A549 (cell line): ENCODE measurements around the gene CD36. TPM values are rescaled to one million over a fixed set of nuclear protein-coding genes. Genes with fewer than 3 reads are reported as not detected.

Experiments used
- ATAC-seq, 2 experiments: fragments of 200-7000 bp in 1 of 2; fragments of >200 bp in 1 of 2; cut with Nextera tagmentation in 1 of 2; cut with Tn5 transposase in 1 of 2; 3 replicates each; pipeline versions ENCODE4 v1.8.0 to v1.9.1; 2018 to 2020; ENCODE audit warnings: mild to moderate bottlenecking in 1 of 2, moderate library complexity in 1 of 2
- CTCF ChIA-PET: fragments of 300-600 bp; sonication (Branson Sonifier 250); formaldehyde crosslinking; extraction: SDS; loops from one replicate; lab custom pipeline; 2021; ENCODE audit warnings: antibody characterized with exemption, inconsistent platforms; lab: Yijun Ruan, JAX
- POLR2A ChIA-PET: fragments of 350-600 bp; formaldehyde crosslinking; extraction: SDS; loops from one replicate; lab custom pipeline; 2021; ENCODE audit warnings: antibody characterized with exemption, inconsistent platforms; lab: Yijun Ruan, JAX
- DNase-seq, 2 experiments: peaks; one replicate each; pipeline versions ENCODE4 v3.0.0 to v3.0.0-alpha.2; 2011 to 2016; ENCODE audit warnings: low read depth in 1 of 2, low spot score in 1 of 2
- FAIRE-seq: peaks from 2 replicates; lab custom pipeline; 2011; peaks lifted over from hg19 to GRCh38; lab: Jason Lieb, UNC
- H3K27ac ChIP-seq, 2 experiments: fragments of >200 bp; sonication (Bioruptor Twin); formaldehyde crosslinking; 3 replicates each; pipeline ENCODE4 v1.5.1; 2016 to 2017
- H3K4me1 ChIP-seq: fragments of >200 bp; sonication (Bioruptor Twin); formaldehyde crosslinking; 3 replicates; pipeline ENCODE4 v1.6.1; 2016
- H3K4me2 ChIP-seq: fragments of >200 bp; sonication (Bioruptor Twin); formaldehyde crosslinking; 3 replicates; pipeline ENCODE4 v1.6.1; 2016
- H3K4me3 ChIP-seq: fragments of >200 bp; sonication (Bioruptor Twin); formaldehyde crosslinking; 3 replicates; pipeline ENCODE4 v1.5.1; 2016
- H3K9me3 ChIP-seq: fragments of >200 bp; sonication (Bioruptor Twin); formaldehyde crosslinking; 3 replicates; pipeline ENCODE4 v1.6.1; 2016
- BHLHE40 ChIP-seq: IDR thresholded peaks from 2 replicates; pipeline ENCODE4 v1.6.1; 2012; ENCODE audit warnings: low read depth, low read length, inconsistent platforms
- CBX8 ChIP-seq: fragments of 200-600 bp; sonication (generic); IDR thresholded peaks from 2 replicates; pipeline ENCODE4 v1.6.1; 2016
- EHF ChIP-seq: fragments of 250-450 bp; sonication (Bioruptor Pico); IDR thresholded peaks from 2 replicates; pipeline ENCODE4 v1.5.0; 2020; ENCODE audit warnings: mild to moderate bottlenecking
- EHMT2 ChIP-seq: fragments of 200-600 bp; sonication (generic); IDR thresholded peaks from 2 replicates; pipeline ENCODE4 v1.6.1; 2016; ENCODE audit warnings: antibody characterized with exemption, low read depth, mild to moderate bottlenecking, moderate library complexity
- EP300 ChIP-seq, 2 experiments: fragments of >200 bp; sonication (Bioruptor Twin); formaldehyde crosslinking; IDR thresholded peaks; 2 replicates in 1 of 2; 3 replicates in 1 of 2; pipeline ENCODE4 v1.6.1; 2016 to 2017
- ESRRA ChIP-seq: fragments of 150-350 bp; IDR thresholded peaks from 2 replicates; pipeline ENCODE4 v1.6.1; 2014; ENCODE audit warnings: mild to moderate bottlenecking, low read length, borderline replicate concordance
- GATA3 ChIP-seq: IDR thresholded peaks from 2 replicates; pipeline ENCODE4 v1.6.1; 2012; ENCODE audit warnings: borderline replicate concordance
- HDAC2 ChIP-seq: fragments of 200-600 bp; sonication (generic); IDR thresholded peaks from 2 replicates; pipeline ENCODE4 v1.6.1; 2016
- HOXA7 ChIP-seq: fragments of 250-450 bp; sonication (Bioruptor Pico); IDR thresholded peaks from 2 replicates; pipeline ENCODE4 v1.5.0; 2020; ENCODE audit warnings: mild to moderate bottlenecking, moderate library complexity
- HOXB5 ChIP-seq: fragments of 250-450 bp; sonication (Bioruptor Pico); IDR thresholded peaks from 2 replicates; pipeline ENCODE4 v1.5.0; 2020; ENCODE audit warnings: mild to moderate bottlenecking, moderate library complexity
- JUN ChIP-seq, 2 experiments: fragments of >200 bp; sonication (Bioruptor Twin); formaldehyde crosslinking; IDR thresholded peaks; 2 replicates in 1 of 2; 3 replicates in 1 of 2; pipeline ENCODE4 v1.6.1; 2016 to 2017
- KDM5A ChIP-seq: fragments of 200-600 bp; sonication (generic); IDR thresholded peaks from 2 replicates; pipeline ENCODE4 v1.6.1; 2016; ENCODE audit warnings: antibody characterized with exemption, mild to moderate bottlenecking
- MAFK ChIP-seq: fragments of 450-650 bp; IDR thresholded peaks from 2 replicates; pipeline ENCODE4 v1.6.1; 2014; ENCODE audit not compliant: partially characterized antibody
- MAZ ChIP-seq: fragments of 150-350 bp; IDR thresholded peaks from 2 replicates; pipeline ENCODE4 v1.6.1; 2014; ENCODE audit warnings: antibody characterized with exemption, low read depth, low read length, borderline replicate concordance
- NPAS2 ChIP-seq: fragments of 250-450 bp; sonication (Bioruptor Pico); IDR thresholded peaks from 2 replicates; pipeline ENCODE4 v1.8.0; 2022; ENCODE audit warnings: mild to moderate bottlenecking, moderate library complexity, borderline replicate concordance
- NR3C1 ChIP-seq: fragments of >200 bp; sonication (Bioruptor Twin); formaldehyde crosslinking; IDR thresholded peaks from 3 replicates; pipeline ENCODE4 v1.6.1; 2017
- POLR2A ChIP-seq: IDR thresholded peaks from 2 replicates; pipeline ENCODE4 v1.6.1; 2012; ENCODE audit warnings: mild to moderate bottlenecking, low read length
- RAD21 ChIP-seq, 2 experiments: fragments of >200 bp in 1 of 2; sonication (Bioruptor Twin) in 1 of 2; formaldehyde crosslinking in 1 of 2; IDR thresholded peaks in 1 of 2; conservative IDR thresholded peaks in 1 of 2; 2 replicates in 1 of 2; 3 replicates in 1 of 2; pipeline ENCODE4 v1.6.1; 2012 to 2018; ENCODE audit warnings: inconsistent platforms in 1 of 2
- RARB ChIP-seq: fragments of 250-450 bp; sonication (Bioruptor Pico); IDR thresholded peaks from 2 replicates; pipeline ENCODE4 v1.8.0; 2021; ENCODE audit warnings: mild to moderate bottlenecking, moderate library complexity
- RCOR1 ChIP-seq: fragments of 150-350 bp; IDR thresholded peaks from 2 replicates; pipeline ENCODE4 v1.6.1; 2014; ENCODE audit warnings: antibody characterized with exemption, low read length, low read depth
- USF2 ChIP-seq: fragments of 450-650 bp; IDR thresholded peaks from 2 replicates; pipeline ENCODE4 v1.6.1; 2014; ENCODE audit warnings: antibody characterized with exemption
- ZNF302 ChIP-seq: fragments of 250-450 bp; sonication (Bioruptor Pico); IDR thresholded peaks from 2 replicates; pipeline ENCODE4 v1.9.0; 2021; ENCODE audit warnings: inconsistent platforms, mild to moderate bottlenecking, moderate library complexity
- WGBS: methylation state at CpG from one replicate; pipeline ENCODE4 v1.1.6; 2017; ENCODE audit errors: missing lambda C conversion rate; 5-methylcytosine and 5-hydroxymethylcytosine counted together
- polyA plus RNA-seq, 4 experiments: library from polyadenylated mRNA; depleted of rRNA in 3 of 4; stranded (reverse); fragments of >200 nt; fragmentation: RNase III in 1 of 4; extraction: RNeasy Plus Mini Kit Qiagen cat#74134 plus additional on column Dnase treatment in 1 of 4; gene quantifications; 2 replicates in 3 of 4; 3 replicates in 1 of 4; pipeline ENCODE4 v1.2.3, GENCODE V29; 2011 to 2017
- TF ChIP-seq, protein P1 (sequence below): fragments of 250-450 bp; sonication (Bioruptor Pico); IDR thresholded peaks from 2 replicates; pipeline ENCODE4 v1.5.0; 2021; ENCODE audit warnings: mild to moderate bottlenecking, moderate library complexity, borderline replicate concordance
- TF ChIP-seq, protein P2 (sequence below): fragments of 250-450 bp; sonication (Bioruptor Pico); IDR thresholded peaks from 2 replicates; pipeline ENCODE4 v1.5.0; 2020; ENCODE audit warnings: low read depth, mild to moderate bottlenecking, moderate library complexity
- TF ChIP-seq, protein P3 (sequence below): fragments of >200 bp; sonication (Bioruptor Twin); formaldehyde crosslinking; IDR thresholded peaks from 3 replicates; pipeline ENCODE4 v1.5.1; 2016
- TF ChIP-seq, protein P4 (sequence below): IDR thresholded peaks from 2 replicates; pipeline ENCODE4 v1.6.1; 2012; ENCODE audit warnings: low read depth, borderline replicate concordance

The CD36 gene
- polyA plus RNA-seq, 2 of the 4 experiments (the other 2 are of a cell fraction), result 0.12 to 0.37 TPM

DNA sequence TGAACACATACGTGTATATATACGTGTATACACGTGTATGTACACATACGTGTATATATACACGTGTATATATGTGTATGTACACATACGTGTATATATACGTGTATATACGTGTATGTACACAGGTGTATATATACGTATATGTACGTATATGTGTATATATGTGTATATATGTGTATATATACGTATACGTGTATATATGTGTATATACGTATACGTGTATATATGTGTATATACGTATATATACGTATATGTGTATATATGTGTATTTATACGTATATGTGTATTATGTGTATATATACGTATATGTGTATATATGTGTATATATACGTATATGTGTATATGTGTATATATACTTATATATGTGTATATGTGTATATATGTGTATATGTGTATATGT is 44.3 kb downstream of the CD36 start:
- 84% methylated on average over 19 of the region's 19 CpGs for WGBS

GRCh38 chr7:80686576-80686975 is 48.1 kb downstream of the CD36 start:
- 92% methylated on average over 2 of the region's 2 CpGs for WGBS
- no peak for DNase-seq
- TF ChIP-seq EHMT2 (no peak), ZNF302 (CRISPR knock-in tag) (no peak), MAFK (no peak), BHLHE40 (no peak)
- TF ChIP-seq, protein P1, sequence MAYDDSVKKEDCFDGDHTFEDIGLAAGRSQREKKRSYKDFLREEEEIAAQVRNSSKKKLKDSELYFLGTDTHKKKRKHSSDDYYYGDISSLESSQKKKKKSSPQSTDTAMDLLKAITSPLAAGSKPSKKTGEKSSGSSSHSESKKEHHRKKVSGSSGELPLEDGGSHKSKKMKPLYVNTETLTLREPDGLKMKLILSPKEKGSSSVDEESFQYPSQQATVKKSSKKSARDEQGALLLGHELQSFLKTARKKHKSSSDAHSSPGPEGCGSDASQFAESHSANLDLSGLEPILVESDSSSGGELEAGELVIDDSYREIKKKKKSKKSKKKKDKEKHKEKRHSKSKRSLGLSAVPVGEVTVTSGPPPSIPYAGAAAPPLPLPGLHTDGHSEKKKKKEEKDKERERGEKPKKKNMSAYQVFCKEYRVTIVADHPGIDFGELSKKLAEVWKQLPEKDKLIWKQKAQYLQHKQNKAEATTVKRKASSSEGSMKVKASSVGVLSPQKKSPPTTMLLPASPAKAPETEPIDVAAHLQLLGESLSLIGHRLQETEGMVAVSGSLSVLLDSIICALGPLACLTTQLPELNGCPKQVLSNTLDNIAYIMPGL (CRISPR knock-in tag), result no peak
- TF ChIP-seq, protein P2, sequence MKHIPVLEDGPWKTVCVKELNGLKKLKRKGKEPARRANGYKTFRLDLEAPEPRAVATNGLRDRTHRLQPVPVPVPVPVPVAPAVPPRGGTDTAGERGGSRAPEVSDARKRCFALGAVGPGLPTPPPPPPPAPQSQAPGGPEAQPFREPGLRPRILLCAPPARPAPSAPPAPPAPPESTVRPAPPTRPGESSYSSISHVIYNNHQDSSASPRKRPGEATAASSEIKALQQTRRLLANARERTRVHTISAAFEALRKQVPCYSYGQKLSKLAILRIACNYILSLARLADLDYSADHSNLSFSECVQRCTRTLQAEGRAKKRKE, result no peak
- Histone ChIP-seq H3K27ac (no peak overlapping the region), H3K4me1 (no peaks in the 10 kb centered on the region), H3K4me3 (no peak overlapping the region), H3K9me3 (no peaks in the 10 kb centered on the region), H3K4me2 (no peak overlapping the region)
- POLR2A ChIA-PET, result no interaction called here
- FAIRE-seq, result no peak
- CTCF ChIA-PET, result no interaction called here
- no peak for ATAC-seq

More for the DNA sequence above, 44.3 kb downstream of the CD36 start:
- no peak for ATAC-seq
- no peak overlapping the region for H3K4me2 ChIP-seq
- POLR2A ChIA-PET, result no interaction called here
- FAIRE-seq, result peak; percentile 78
- no peak overlapping the region for H3K27ac ChIP-seq
- H3K9me3 ChIP-seq, result no peaks in the 10 kb centered on the region
- H3K4me3 ChIP-seq, result no peak overlapping the region
- no peak for DNase-seq
- CTCF ChIA-PET, result interaction anchor here (4.9 kb wide), 1 partner anchor 255 kb away, joined by 36 read pairs; no protein-coding TSS in a partner anchor
- H3K4me1 ChIP-seq, result peaks cover 2% of the 10 kb centered on the region; the same call in 2 of the 3 replicates
- TF ChIP-seq HDAC2 (no peak), CBX8 (no peak), USF2 (no peak), MAZ (no peak), EHMT2 (no peak), BHLHE40 (no peak), POLR2A (no peak), JUN (IDR thresholded peaks at IDR 0.05) (no peak), HOXA7 (no peak), RARB (CRISPR knock-in tag) (no peak), EP300 (IDR thresholded peaks at IDR 0.05) (no peak), HOXB5 (CRISPR knock-in tag) (no peak), EHF (CRISPR knock-in tag) (no peak)

DNA sequence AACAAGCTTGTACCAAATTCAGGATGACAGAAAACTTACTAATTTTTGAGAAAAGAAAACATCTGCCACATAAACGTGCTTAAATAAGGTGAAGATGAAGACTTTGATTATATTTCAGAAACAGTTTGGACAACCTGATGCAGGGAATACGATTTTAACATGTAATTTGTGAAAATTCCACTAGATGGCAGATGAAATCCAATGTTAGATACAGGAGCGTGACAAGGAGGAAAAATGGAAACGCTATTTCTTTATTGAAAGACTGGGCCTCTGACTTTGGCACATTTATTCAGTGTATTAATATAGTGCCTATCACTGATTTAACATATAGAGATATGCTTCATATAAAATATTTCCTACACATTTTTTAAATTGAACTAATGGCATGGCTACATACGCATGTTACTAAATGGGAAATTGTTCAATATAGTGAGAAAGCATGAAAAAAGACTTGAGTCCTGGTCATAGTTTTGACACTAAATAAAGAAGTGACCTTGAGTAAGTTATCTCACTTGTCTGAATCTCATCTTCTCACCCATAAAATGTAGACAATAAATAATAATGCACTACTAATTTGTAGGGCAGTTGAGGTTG is 60.7 kb downstream of the CD36 start:
- peak; percentile 57 to 82; a peak in 5 of 6 replicates for ATAC-seq
- DNase-seq, result peak; percentile 17 to 66
- 18% methylated on average over 5 of the region's 5 CpGs for WGBS
- H3K4me1 ChIP-seq, result peaks cover 37% of the 10 kb centered on the region
- H3K9me3 ChIP-seq, result peaks cover 5% of the 10 kb centered on the region; the same call in 1 of the 3 replicates
- FAIRE-seq, result peak; percentile 99
- POLR2A ChIA-PET, result interaction anchor here (1.0 kb wide), 1 partner anchor 221 kb away, joined by 3 read pairs; no protein-coding TSS in a partner anchor
- peak overlapping the region; percentile 57 for H3K4me2 ChIP-seq
- H3K4me3 ChIP-seq, result no peak overlapping the region
- CTCF ChIA-PET, result interaction anchor here (0.6 to 7.1 kb wide), 14 partner anchors 8 to 772 kb away, joined by 3 to 45 read pairs (median 4); partner anchors contain the start of gene SEMA3C
- H3K27ac ChIP-seq, result peak overlapping the region; percentile 84 to 90
- TF ChIP-seq, protein P3, sequence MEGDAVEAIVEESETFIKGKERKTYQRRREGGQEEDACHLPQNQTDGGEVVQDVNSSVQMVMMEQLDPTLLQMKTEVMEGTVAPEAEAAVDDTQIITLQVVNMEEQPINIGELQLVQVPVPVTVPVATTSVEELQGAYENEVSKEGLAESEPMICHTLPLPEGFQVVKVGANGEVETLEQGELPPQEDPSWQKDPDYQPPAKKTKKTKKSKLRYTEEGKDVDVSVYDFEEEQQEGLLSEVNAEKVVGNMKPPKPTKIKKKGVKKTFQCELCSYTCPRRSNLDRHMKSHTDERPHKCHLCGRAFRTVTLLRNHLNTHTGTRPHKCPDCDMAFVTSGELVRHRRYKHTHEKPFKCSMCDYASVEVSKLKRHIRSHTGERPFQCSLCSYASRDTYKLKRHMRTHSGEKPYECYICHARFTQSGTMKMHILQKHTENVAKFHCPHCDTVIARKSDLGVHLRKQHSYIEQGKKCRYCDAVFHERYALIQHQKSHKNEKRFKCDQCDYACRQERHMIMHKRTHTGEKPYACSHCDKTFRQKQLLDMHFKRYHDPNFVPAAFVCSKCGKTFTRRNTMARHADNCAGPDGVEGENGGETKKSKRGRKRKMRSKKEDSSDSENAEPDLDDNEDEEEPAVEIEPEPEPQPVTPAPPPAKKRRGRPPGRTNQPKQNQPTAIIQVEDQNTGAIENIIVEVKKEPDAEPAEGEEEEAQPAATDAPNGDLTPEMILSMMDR, result peak; percentile 89
- TF ChIP-seq RAD21 (conservative IDR thresholded peaks at IDR 0.05 in 1 of 2, IDR thresholded peaks at IDR 0.05 in 1 of 2) (peak; percentile 95 to 97), EHMT2 (no peak), RCOR1 (no peak), GATA3 (no peak), KDM5A (no peak), RARB (CRISPR knock-in tag) (no peak), HOXA7 (no peak), NPAS2 (no peak), ESRRA (no peak), BHLHE40 (no peak), NR3C1 (no peak)
- TF ChIP-seq, protein P1 (CRISPR knock-in tag), result no peak
- TF ChIP-seq, protein P4, sequence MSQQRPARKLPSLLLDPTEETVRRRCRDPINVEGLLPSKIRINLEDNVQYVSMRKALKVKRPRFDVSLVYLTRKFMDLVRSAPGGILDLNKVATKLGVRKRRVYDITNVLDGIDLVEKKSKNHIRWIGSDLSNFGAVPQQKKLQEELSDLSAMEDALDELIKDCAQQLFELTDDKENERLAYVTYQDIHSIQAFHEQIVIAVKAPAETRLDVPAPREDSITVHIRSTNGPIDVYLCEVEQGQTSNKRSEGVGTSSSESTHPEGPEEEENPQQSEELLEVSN, result no peak
